Measurements from ENCODE around the gene DLK1. TPM values are rescaled to one million over a fixed set of nuclear protein-coding genes. Genes with fewer than 3 reads are reported as not detected.

Gene DLK1
- total RNA-seq, 1 experiment from 2014 or later: 0.69 TPM

Other genes starting within 250 kb of the DLK1 start
- 26.5 TPM for gene BEGAIN, start 139.5 kb upstream of the DLK1 start, total RNA-seq (2021; ENCODE audit: unreplicated experiment)
- 62.4 TPM for gene MEG3, start 99.2 kb downstream of the DLK1 start, total RNA-seq (2021; ENCODE audit: unreplicated experiment)
- not detected for gene RTL1, start 176.8 kb downstream of the DLK1 start, total RNA-seq (2021; ENCODE audit: unreplicated experiment)

Measured in Panc1 (cell line).